ENCODE data around the gene PTTG1IP.

PTTG1IP gene

DNA sequence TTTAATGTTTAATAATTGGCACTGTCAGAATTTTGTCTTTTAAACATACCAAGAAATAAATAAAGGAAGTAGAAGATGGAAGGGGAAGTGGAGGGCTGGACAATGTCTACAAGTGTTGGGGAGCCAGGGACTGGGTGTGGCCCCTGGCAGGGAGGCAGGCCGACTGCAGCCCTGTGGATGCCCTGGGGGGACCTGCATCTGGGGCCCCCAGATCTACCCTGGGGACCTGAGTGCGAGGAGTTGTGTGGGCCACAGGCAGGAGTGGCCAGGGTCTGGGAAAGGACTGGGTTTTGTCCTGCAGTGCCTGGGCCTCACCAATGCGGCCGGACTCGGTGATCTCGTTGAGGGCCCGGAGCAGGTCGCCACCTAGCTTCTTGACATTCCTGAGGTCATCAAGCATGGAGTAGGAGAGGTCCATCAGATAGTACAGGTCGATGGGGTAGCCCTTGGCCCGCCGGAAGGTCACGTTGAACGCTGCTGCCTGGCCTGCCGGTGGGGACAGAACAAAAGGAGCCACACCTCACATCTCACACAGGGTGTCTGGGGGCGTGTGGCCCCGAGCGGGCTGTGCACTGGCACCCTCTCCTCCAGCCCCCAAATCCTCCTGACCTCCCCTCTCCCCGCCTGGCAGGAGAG, 29.7 kb upstream of the PTTG1IP start:
- TF ChIP-seq, protein P1, sequence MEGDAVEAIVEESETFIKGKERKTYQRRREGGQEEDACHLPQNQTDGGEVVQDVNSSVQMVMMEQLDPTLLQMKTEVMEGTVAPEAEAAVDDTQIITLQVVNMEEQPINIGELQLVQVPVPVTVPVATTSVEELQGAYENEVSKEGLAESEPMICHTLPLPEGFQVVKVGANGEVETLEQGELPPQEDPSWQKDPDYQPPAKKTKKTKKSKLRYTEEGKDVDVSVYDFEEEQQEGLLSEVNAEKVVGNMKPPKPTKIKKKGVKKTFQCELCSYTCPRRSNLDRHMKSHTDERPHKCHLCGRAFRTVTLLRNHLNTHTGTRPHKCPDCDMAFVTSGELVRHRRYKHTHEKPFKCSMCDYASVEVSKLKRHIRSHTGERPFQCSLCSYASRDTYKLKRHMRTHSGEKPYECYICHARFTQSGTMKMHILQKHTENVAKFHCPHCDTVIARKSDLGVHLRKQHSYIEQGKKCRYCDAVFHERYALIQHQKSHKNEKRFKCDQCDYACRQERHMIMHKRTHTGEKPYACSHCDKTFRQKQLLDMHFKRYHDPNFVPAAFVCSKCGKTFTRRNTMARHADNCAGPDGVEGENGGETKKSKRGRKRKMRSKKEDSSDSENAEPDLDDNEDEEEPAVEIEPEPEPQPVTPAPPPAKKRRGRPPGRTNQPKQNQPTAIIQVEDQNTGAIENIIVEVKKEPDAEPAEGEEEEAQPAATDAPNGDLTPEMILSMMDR (IDR thresholded peaks at IDR 0.05) = no peak
- Histone ChIP-seq H3K36me3 (peaks cover 95% of the 10 kb centered on the region), H3K27me3 (no peaks in the 10 kb centered on the region), H3K9me3 (no peaks in the 10 kb centered on the region), H3K27ac (peak overlapping the region; percentile 99), H3K4me3 (ENCODE audit: low read depth in 1 of 2, low read length in 1 of 2) (peak overlapping the region in 1 of 2 experiments; percentile 19), H3K4me1 (ENCODE audit: control insufficient read depth in 1 of 2, insufficient read depth in 1 of 2, low read depth in 1 of 2, low read length in 1 of 2) (peaks cover 59 to 60% of the 10 kb centered on the region in 2 experiments)

DNA sequence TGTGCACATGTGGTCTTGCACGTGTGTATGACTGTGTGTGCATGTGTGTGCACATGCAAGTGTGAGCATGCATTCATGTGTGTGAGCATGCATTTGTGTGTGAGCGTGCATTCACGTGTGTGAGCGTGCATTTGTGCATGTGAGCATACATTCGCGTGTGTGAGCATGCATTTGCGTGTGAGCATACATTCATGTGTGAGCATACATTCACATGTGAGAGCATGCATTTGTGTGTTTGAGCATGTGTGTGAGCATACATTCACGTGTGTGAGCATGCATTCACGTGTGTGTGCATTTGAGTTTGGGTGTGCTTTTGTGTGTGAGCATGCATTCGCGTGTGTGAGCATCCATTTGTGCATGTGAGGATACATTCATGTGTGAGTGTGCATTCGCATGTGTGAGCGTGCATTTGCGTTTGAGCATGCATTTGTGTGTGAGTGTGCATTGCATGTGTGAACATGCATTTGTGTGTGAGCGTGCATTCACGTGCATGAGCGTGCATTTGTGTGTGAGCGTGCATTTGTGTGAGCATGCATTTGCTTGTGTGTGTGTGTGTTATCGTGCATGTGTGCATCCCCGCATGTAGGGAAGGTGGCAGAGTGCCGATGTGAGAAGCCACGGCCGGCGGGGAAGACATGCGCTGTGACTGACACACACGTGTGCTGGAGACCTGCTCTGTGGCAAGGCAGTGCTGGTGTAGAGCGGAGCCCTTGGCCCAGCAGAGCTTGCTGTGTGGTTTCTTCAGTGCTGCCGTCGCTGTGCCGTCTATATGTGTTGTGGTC, 29.0 kb upstream of the PTTG1IP start:
- no peaks in the 10 kb centered on the region for H3K27me3 ChIP-seq
- no peaks in the 10 kb centered on the region for H3K9me3 ChIP-seq
- peaks cover 100% of the 10 kb centered on the region for H3K36me3 ChIP-seq
- TF ChIP-seq, protein P1 (IDR thresholded peaks at IDR 0.05) = no peak
- peak overlapping the region in 1 of 2 experiments; percentile 19 for H3K4me3 ChIP-seq (ENCODE audit: low read depth in 1 of 2, low read length in 1 of 2)
- H3K27ac ChIP-seq = peak overlapping the region; percentile 99
- H3K4me1 ChIP-seq (ENCODE audit: control insufficient read depth in 1 of 2, insufficient read depth in 1 of 2, low read depth in 1 of 2, low read length in 1 of 2) = peaks cover 52 to 53% of the 10 kb centered on the region in 2 experiments

DNA sequence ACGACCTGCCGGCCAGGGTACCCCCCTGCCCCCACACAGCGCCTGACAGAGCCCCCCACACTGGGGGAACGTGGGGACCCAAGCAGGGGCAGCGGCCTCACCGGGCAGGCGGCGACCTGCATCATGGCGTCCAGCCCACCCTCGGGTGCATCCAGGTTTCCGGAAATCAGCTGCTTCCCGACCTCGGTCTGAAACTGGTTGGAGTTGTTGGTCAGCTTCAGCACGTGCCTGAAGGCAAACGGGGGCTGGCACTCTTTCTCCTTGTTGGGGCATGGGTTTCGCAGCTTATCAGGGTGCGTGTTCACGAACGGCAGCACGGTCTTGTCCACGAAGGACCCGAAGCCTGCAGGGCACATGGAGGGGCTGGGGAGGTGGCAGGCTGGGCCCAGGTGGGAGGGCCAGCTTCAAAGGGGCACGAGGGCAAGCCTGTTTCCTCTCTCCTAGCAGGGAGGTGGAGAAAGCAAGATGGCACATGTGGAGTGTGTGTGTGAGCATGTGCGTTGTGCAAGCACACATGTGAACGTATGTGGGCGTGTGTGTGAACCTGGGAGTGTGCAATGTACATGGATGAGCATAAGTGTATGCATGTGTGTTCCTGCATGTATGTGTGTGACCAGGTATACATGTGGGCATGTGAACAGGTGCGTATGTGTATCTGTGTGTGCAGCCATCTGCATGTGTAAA, 28.0 kb upstream of the PTTG1IP start:
- Histone ChIP-seq H3K36me3 (peaks cover 100% of the 10 kb centered on the region), H3K27me3 (no peaks in the 10 kb centered on the region), H3K4me1 (ENCODE audit: control insufficient read depth in 1 of 2, insufficient read depth in 1 of 2, low read depth in 1 of 2, low read length in 1 of 2) (peaks cover 43 to 44% of the 10 kb centered on the region in 2 experiments), H3K9me3 (no peaks in the 10 kb centered on the region), H3K4me3 (ENCODE audit: low read depth in 1 of 2, low read length in 1 of 2) (no peak overlapping the region), H3K27ac (peak overlapping the region; percentile 63)
- TF ChIP-seq, protein P1 (IDR thresholded peaks at IDR 0.05) = no peak

DNA sequence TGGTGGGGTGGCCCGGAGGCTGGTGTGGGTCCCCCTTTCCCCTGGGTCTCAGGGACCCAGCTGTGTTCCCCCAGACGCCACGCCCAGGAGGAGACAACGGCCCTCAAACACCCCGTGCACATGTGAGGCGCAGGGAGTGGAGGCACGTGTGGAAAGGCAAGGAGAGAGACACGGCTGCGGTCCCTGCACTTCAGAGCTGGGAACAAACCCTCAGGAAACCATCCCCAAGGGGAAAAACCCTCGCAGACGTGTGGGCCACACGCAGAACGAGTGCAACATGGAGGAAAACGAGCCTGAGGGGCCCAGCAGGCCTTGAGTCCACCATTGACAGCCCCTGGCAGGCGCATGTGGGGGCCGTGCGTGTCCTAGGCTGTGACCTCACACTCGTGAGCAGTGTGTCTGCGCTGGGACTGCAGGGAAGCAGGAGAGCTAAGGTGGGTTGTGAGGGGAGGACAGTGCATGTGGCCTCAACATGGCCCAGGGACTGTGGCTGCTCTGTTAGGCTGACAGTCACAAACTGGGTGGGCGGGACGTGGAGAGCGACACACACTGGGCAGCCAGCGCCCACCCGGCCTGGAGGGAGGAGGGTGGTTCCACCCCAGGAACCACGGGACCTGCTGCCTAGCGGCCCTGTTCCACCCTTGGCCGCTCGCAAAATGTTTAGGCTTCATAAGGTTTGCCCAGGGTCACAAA, 27.2 kb upstream of the PTTG1IP start:
- Histone ChIP-seq H3K36me3 (peaks cover 100% of the 10 kb centered on the region), H3K27ac (peak overlapping the region; percentile 63)

More for the DNA sequence above, 27.2 kb upstream of the PTTG1IP start:
- Histone ChIP-seq H3K9me3 (no peaks in the 10 kb centered on the region), H3K4me3 (ENCODE audit: low read depth in 1 of 2, low read length in 1 of 2) (no peak overlapping the region), H3K4me1 (ENCODE audit: control insufficient read depth in 1 of 2, insufficient read depth in 1 of 2, low read depth in 1 of 2, low read length in 1 of 2) (peaks cover 36% of the 10 kb centered on the region in 2 experiments), H3K27me3 (no peaks in the 10 kb centered on the region)
- TF ChIP-seq, protein P1 (IDR thresholded peaks at IDR 0.05) = no peak

Measured in neutrophil (primary cell).